Mucosa of rectum (tissue), 2 donors: ENCODE measurements around the gene CRHR1.
"Not testable (repeated sequence)": the region's sequence is repeated elsewhere in the genome, so short reads cannot be mapped to it uniquely, and the experiment has no call there.

Source experiments
- H3K27ac ChIP-seq, 2 donors: one replicate each; pipeline ENCODE4 v1.7.0; 2013; ENCODE audit warnings: inconsistent platforms in 2 of 2, low read depth in 2 of 2, low read length in 2 of 2
- H3K27me3 ChIP-seq, 2 donors: one replicate each; pipeline ENCODE4 v1.7.0; 2013; ENCODE audit warnings: low read length in 2 of 2; ENCODE audit not compliant: control insufficient read depth in 2 of 2, insufficient read depth in 2 of 2
- H3K36me3 ChIP-seq, 2 donors: one replicate each; pipeline ENCODE4 v1.7.0; 2013; ENCODE audit warnings: low read length in 2 of 2; ENCODE audit not compliant: control insufficient read depth in 2 of 2, insufficient read depth in 2 of 2
- H3K4me1 ChIP-seq, 2 donors: one replicate each; pipeline ENCODE4 v1.7.0; 2013; ENCODE audit warnings: low read length in 2 of 2, mild to moderate bottlenecking in 1 of 2; ENCODE audit not compliant: control insufficient read depth in 2 of 2, insufficient read depth in 2 of 2
- H3K4me3 ChIP-seq, 2 donors: one replicate each; pipeline ENCODE4 v1.7.0; 2013; ENCODE audit warnings: low read length in 2 of 2
- H3K9ac ChIP-seq, 2 donors: one replicate each; pipeline ENCODE4 v1.7.0; 2013; ENCODE audit warnings: low read length in 2 of 2, low read depth in 1 of 2, mild to moderate bottlenecking in 1 of 2
- H3K9me3 ChIP-seq, 2 donors: one replicate each; pipeline ENCODE4 v1.7.0; 2013; ENCODE audit warnings: low read length in 2 of 2; ENCODE audit not compliant: control insufficient read depth in 2 of 2
- donor health status: healthy.
- donor health status: Normal muscosa, but diverticular disease.

CRHR1 gene

GRCh38 chr17:45857977-45858708 is 74.0 kb downstream of the CRHR1 start:
- no peaks in the 10 kb centered on the region for H3K9me3 ChIP-seq
- no peaks in the 10 kb centered on the region for H3K4me1 ChIP-seq
- H3K27me3 ChIP-seq: peaks cover 0 to 3% of the 10 kb centered on the region in 2 donors
- no peaks in the 10 kb centered on the region for H3K36me3 ChIP-seq
- H3K4me3 ChIP-seq: no peak overlapping the region
- no peak overlapping the region for H3K9ac ChIP-seq
- no peak overlapping the region for H3K27ac ChIP-seq

DNA sequence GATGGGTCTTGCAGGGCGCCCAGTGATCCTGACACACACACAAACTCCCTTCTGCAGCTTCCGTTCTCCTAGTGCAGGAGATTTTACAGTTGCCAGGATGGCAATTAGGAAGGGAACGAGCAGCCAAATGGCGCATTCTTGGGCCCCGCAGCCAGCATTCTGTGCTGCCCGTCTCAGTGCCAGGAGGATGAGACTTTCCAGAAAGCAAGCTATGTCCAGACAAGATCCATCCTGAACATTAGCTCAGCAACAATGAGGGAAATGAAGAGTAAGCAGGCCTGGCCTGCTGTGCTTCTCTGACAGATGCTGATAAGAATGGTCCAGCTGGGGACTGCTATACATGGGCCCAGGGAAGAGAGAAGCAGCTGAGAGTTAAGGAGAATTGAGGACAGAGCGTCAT is 77.0 kb downstream of the CRHR1 start:
- no peaks in the 10 kb centered on the region for H3K9me3 ChIP-seq
- no peak overlapping the region for H3K9ac ChIP-seq
- no peak overlapping the region for H3K4me3 ChIP-seq
- H3K36me3 ChIP-seq: no peaks in the 10 kb centered on the region
- no peak overlapping the region for H3K27ac ChIP-seq
- peaks cover 5 to 10% of the 10 kb centered on the region in 2 donors for H3K27me3 ChIP-seq
- H3K4me1 ChIP-seq: no peaks in the 10 kb centered on the region

DNA sequence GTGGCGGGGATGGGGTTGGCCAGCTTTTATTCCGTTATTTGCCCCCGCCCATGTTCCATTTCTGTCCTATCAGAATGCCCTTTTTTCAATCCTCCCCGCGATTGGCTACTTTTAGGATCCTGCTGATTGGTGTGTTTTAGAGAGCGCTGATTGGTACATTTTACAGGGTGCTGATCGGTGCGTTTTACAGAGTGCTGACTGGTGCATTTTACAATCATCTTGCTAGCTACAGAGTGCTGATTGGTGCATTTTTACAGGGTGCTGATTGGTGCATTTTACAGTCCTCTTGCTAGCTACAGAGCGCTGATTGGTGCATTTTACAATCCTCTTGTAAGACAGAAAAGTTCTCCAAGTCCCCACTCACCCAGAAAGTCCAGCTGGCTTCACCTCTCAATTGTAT is 78.0 kb downstream of the CRHR1 start:
- not testable (repeated sequence) for H3K4me3 ChIP-seq, H3K9ac ChIP-seq, H3K4me1 ChIP-seq, H3K36me3 ChIP-seq, H3K27ac ChIP-seq, H3K9me3 ChIP-seq
- H3K27me3 ChIP-seq: peaks cover 5 to 10% of the 10 kb centered on the region in 2 donors

DNA sequence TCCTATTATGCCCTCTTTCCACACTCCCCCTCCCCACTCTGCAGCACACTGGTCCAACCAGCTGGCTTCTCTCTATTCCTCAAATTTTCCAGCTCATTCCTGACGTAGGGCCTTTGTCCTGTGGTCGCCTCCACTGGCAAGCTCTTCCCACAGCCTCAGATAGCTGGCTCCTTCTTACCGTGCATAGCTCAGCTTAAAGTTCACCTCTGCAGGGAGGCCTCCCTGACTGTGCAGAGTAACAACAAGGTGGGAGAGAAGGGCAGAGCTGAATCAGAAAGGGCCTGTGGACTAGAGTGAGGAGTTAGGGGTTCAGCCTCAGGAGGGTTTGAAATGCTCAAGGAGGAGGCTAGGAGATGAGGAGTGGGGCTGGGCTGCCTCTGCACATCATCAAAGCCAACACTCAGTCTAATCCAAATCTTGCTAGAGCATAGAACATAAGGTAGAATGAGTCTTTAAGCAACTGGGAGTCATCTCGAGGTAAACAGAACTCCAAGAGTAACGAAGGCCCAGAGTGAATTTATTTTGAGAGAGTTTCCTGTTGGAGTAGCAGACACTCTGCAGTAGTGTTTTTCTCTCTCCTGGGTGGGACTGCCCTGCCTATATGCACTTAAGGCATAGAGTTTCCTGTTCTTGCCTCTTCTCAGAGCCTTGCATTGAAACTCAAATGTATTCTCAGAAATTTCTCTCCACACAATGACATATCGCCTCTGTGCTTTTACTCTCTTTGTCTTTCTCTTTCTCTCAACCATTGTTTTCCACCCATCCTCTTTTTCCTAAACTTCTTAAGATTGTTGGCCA is 79.9 kb downstream of the CRHR1 start:
- H3K4me3 ChIP-seq: no peak overlapping the region
- no peak overlapping the region for H3K27ac ChIP-seq
- H3K27me3 ChIP-seq: peaks cover 5 to 10% of the 10 kb centered on the region in 2 donors
- H3K9ac ChIP-seq: no peak overlapping the region
- H3K9me3 ChIP-seq: no peaks in the 10 kb centered on the region
- no peaks in the 10 kb centered on the region for H3K4me1 ChIP-seq
- H3K36me3 ChIP-seq: no peaks in the 10 kb centered on the region

GRCh38 chr17:45867171-45867570 is 83.1 kb downstream of the CRHR1 start:
- H3K4me3 ChIP-seq: no peak overlapping the region
- no peak overlapping the region for H3K27ac ChIP-seq
- no peaks in the 10 kb centered on the region for H3K4me1 ChIP-seq

GRCh38 chr17:45867702-45868101 is 83.6 kb downstream of the CRHR1 start:
- H3K36me3 ChIP-seq: no peaks in the 10 kb centered on the region
- H3K9me3 ChIP-seq: no peaks in the 10 kb centered on the region
- no peak overlapping the region for H3K9ac ChIP-seq
- H3K4me1 ChIP-seq: no peaks in the 10 kb centered on the region
- no peak overlapping the region for H3K4me3 ChIP-seq
- no peak overlapping the region for H3K27ac ChIP-seq
- peaks cover 7 to 10% of the 10 kb centered on the region in 2 donors for H3K27me3 ChIP-seq

More at GRCh38 chr17:45867171-45867570, 83.1 kb downstream of the CRHR1 start:
- H3K9ac ChIP-seq: no peak overlapping the region
- H3K36me3 ChIP-seq: no peaks in the 10 kb centered on the region
- H3K9me3 ChIP-seq: no peaks in the 10 kb centered on the region
- peaks cover 10% of the 10 kb centered on the region in 2 donors for H3K27me3 ChIP-seq

DNA sequence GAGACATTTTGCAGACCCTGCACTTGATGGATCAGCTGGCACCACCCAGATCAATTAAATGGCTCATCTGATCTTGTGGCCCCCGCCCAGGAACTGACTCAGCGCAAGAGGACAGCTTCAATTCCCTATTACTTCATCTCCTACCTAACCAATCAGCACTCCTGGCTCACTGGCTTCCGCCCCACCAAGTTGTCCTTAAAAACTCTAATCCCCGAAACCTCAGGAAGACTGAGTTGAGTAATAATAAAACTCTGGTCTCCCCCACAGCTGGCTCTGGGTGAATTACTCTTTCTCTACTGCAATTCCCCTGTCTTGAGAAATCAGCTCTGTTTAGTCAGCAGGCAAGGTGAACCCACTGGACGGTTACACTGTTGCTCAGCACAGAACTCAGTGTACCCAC is 84.2 kb downstream of the CRHR1 start:
- peaks cover 7 to 10% of the 10 kb centered on the region in 2 donors for H3K27me3 ChIP-seq
- H3K36me3 ChIP-seq: no peaks in the 10 kb centered on the region
- H3K4me1 ChIP-seq: no peaks in the 10 kb centered on the region
- H3K9me3 ChIP-seq: no peaks in the 10 kb centered on the region
- H3K4me3 ChIP-seq: no peak overlapping the region
- no peak overlapping the region for H3K9ac ChIP-seq
- H3K27ac ChIP-seq: no peak overlapping the region

GRCh38 chr17:45869676-45870341 is 85.7 kb downstream of the CRHR1 start:
- H3K4me1 ChIP-seq: no peaks in the 10 kb centered on the region
- H3K9ac ChIP-seq: no peak overlapping the region
- H3K27ac ChIP-seq: no peak overlapping the region
- H3K36me3 ChIP-seq: no peaks in the 10 kb centered on the region
- no peak overlapping the region for H3K4me3 ChIP-seq
- H3K9me3 ChIP-seq: no peaks in the 10 kb centered on the region
- peaks cover 2 to 6% of the 10 kb centered on the region in 2 donors for H3K27me3 ChIP-seq

- no peak overlapping the region for H3K4me3 ChIP-seq
- no peaks in the 10 kb centered on the region for H3K9me3 ChIP-seq
- no peaks in the 10 kb centered on the region for H3K36me3 ChIP-seq
- H3K4me1 ChIP-seq: no peaks in the 10 kb centered on the region
- peaks cover 0 to 5% of the 10 kb centered on the region in 2 donors for H3K27me3 ChIP-seq
- no peak overlapping the region for H3K9ac ChIP-seq
- H3K27ac ChIP-seq: no peak overlapping the region
Measured at GRCh38 chr17:45870342-45870974, 86.3 kb downstream of the CRHR1 start.
